AG08395 (cell line): ENCODE measurements around the gene C4orf50.
"Not testable (repeated sequence)": the region's sequence is repeated elsewhere in the genome, so short reads cannot be mapped to it uniquely, and the experiment has no call there.

Experiments
- DNase-seq: peaks from one replicate; pipeline ENCODE4 v3.0.0; 2012; ENCODE audit warnings: mixed read lengths, low spot score

The C4orf50 gene

DNA sequence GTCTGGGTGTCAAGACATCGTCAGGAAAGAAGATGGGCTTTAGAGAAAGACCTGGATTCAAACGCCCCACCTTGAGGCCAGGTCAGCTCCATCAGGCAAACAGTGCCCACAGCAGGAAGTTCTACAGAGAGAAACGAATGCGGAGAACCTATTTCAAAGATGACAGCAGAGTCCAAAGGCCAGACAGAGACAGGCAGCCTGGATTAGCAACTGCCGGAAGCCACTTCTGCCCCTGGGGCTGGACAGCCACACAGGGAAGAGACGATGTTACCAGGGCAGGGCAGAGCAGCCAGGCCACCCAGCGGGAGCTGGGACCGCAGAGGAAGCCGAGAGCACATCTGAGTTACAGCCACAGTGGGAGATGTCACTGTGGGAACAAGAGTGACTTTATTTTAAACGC lies 1.2 kb downstream of the C4orf50 start:
- no peak for DNase-seq

- DNase-seq = no peak
These were observed 4.7 kb downstream of the C4orf50 start for GRCh38 chr4:6013564-6013963.

DNA sequence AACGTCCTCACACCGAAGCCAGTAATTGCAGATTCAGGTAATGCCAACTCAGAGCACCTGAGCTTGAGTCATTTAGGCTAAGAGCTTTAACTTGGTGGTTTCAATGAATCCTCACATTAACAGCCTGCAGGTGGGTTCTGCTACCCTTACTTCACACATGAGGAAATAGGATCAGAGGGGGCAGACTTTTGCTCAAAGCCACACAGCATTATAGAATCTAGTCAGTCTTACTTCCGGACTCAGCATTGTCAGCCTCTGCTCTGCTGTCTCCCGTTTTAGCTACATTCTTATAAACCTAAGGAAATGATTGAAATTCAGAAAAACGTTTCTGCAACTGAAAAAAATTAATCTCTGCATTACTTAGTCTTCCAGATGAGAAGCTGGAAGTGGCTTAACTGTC lies 6.0 kb downstream of the C4orf50 start:
- DNase-seq = no peak

- no peak for DNase-seq
These were observed 6.5 kb downstream of the C4orf50 start for GRCh38 chr4:6011686-6012085.

DNA sequence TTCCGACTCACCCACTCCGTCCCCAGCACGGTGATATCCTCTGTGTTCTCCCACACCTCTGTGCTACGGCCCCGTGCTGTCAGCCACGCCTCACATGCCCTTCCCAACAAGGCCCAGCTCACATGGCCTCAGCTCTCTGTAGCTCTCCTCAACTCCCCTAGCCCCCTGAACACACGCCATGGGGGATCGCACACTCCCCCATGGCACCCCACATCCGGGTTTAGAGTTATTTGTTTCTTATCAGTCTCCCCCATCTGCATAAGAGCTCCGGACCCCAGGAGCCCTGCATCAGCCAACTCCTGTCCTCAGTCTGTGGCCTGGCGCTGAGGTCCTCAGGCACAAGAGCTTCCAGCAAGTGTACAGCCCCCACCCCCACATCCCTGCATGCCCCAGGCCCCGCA lies 7.0 kb downstream of the C4orf50 start:
- DNase-seq = no peak

GRCh38 chr4:6010789-6011188 lies 7.4 kb downstream of the C4orf50 start:
- DNase-seq = no peak

GRCh38 chr4:6009452-6009851 lies 8.8 kb downstream of the C4orf50 start:
- DNase-seq = no peak

GRCh38 chr4:6008766-6009385 lies 9.4 kb downstream of the C4orf50 start:
- DNase-seq = no peak

- DNase-seq = no peak
These were observed 10.1 kb downstream of the C4orf50 start for GRCh38 chr4:6008092-6008551.

DNA sequence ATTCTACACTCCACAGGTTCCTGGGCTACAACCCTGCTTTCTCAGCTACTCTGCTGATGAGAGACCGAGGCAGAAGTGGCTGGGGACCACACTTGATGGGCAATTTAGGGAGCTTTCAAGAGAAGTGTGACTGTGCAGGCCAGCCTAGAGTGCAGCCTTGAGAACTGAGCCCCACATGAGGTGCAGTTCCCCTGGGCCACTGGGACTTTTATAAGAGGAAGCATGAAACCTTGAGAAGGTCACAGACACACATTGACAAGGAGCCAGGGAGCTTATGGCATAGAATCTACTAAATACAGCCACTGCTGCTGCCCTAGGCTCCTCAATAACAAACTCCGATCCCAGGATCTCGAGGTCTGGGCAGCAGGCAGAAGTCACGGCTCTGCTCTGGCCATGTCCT lies 13.1 kb downstream of the C4orf50 start:
- DNase-seq = no peak

- DNase-seq = not testable (repeated sequence)
These were observed 14.7 kb downstream of the C4orf50 start for GRCh38 chr4:6003485-6003884.

DNA sequence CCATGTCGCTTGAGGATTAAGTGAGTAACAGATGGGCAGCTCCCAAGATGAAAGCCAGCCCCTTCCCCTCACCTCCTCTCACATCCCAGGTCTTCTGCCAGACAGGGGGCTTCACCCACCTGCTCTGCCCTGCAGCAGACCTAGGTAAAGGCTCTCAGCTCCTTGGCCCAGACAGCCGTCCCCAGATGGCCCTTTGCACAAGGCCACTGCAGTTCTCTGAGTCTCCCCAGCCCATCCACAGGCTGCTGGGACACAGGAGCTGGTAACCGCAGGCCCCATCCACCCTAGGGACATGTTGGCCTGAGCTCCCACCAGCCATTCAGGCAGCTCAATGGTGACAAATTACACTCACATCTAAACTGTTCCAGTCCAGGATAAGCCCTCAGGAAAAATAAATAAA lies 15.3 kb downstream of the C4orf50 start:
- no peak for DNase-seq

DNA sequence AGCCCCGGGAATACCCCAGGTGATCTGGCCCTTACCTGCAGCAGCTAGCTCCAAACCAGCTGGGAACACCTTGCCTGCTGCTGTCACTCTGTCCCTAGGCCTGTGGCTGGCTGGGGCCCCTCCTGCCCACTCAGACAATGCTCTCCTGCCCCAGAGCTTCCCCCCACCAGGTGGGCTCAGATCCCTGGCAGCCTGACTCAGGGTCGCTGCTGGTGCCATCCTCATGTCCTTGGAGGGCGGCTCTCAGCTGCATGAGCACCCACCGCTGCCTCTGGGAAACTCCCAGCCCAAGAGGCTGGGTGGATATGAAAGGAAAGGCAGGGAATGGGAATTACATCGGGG lies 15.8 kb downstream of the C4orf50 start:
- DNase-seq = no peak

GRCh38 chr4:6001680-6002491 lies 16.3 kb downstream of the C4orf50 start:
- DNase-seq = no peak

DNA sequence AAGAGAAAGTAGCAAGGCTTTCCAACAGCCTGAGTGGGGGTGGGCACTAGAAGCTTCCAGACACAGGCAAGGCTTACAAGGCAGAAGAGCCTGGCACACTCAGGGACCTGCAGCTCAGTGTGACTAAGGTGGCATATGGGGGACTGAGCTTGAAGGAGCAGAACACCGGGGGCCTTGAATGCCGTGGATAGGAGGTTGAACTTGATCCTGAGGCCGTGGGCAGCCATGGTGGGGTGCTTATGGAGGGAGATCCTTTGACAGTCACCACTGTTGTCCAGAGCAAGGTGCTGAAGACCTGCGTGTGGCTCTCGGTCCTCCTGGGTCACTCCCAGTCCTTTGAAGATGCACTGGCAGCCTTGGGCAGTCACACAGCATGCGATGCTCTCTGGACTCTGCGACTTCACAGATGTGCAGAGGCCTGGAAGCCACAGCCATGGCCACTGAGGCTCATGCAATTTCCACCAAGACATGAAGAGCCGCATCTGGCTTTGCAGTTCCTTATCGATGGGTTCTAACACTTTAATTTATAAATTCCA lies 18.3 kb downstream of the C4orf50 start:
- no peak for DNase-seq

GRCh38 chr4:5999356-5999755 lies 18.9 kb downstream of the C4orf50 start:
- no peak for DNase-seq

DNA sequence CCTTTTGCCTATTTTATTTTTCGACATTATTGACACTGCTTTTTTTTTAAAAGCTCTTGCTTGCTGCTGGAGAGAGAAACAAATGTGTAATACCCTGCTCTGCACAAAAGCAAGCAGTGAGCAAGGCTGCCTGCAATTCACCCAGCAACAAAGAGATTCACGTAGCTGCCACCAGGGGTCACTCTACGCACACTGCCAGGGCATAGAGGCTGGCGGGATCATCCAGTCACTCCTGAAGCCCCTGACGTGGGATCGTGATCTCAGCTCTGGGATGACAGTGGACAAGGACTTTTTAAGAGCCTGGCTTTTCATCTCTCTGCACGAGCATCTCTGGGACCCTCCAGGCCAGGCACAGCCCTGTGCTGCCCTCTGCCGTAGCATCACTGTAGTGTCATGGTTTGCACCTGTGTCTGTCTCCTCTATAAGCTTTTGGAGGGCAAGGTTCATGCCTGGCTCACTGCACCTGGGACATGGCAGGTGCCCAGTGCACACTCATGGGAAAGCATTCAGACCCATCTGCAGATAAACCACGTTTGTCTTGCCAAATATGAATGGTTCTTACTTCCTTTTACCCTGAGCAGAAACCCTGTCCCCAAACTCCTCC lies 19.8 kb downstream of the C4orf50 start:
- DNase-seq = peak; percentile 79

DNA sequence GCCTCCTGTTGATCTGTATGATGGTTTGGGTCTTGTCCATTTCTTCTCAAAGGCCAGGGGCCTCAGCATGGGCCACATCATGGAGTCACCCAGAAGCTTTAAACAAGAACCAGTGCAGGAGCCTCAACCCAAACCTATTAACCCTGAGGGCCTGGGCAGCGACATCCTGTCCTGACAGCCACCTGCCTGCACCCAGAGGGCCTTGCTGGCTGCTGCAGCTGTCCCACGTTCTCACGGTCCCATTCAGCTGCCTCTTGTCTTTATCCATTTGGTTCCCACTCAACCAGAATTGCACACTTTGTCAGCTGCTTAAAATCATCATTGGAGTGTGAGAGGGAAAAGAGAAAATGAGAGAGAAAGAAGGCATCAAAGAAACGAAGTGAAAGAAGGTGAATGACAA lies 21.6 kb downstream of the C4orf50 start:
- DNase-seq = no peak

DNA sequence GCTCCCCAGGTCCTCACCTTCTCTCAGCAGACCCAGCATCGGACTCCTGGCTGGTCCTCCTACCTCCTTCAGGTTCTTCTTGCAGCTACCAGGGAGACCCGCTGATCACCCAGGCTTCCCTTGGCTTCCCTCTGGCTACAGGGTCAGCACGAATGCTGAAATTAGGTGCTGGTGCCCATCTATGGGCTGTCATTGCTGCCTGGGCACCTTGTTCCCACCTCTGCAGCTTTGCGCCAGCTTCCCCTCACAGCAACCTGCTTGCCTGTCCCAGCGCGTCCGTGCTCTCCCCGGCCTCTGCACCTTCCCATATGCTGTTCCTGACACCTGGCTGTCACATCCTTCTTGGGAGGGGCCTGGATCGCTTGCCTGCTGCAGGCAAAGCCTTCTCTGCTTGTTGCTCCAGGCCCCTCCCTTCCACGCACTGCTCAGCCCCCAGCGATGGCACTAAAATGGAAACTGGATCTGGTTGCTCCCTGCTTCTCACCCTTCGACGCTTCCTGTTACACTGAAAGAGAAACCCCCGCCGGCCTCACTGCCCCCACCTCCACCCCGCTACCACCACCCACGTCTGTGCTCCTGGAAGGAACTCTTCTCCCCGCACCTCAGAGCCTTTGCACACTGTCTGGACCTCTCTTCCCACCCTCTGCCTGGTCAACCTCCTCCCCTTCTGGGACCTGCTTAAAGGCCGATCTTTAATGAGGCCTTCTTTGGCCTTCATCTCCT lies 22.2 kb downstream of the C4orf50 start:
- DNase-seq = no peak

- DNase-seq = no peak
These were observed 24.1 kb downstream of the C4orf50 start for GRCh38 chr4:5993876-5994811.

- DNase-seq = not testable (repeated sequence)
These were observed 24.9 kb downstream of the C4orf50 start for GRCh38 chr4:5993346-5993745.
